BLaER1 treated with 17β-estradiol and CSF1 and Interleukin-3, amounts not matched to agents 10 nM and 100 nM (cell line): ENCODE data around the gene PDAP1.
A peak's percentile ranks its signal among the peaks of the same experiment; 100 is the strongest.

Experiments
- H3K27ac ChIP-seq, 11 experiments: shearing (Covaris generic); formaldehyde crosslinking; 2 replicates each; pipeline ENCODE4 v1.8.1; 2022
- H3K27me3 ChIP-seq, 11 experiments: shearing (Covaris generic); formaldehyde crosslinking; 2 replicates each; pipeline ENCODE4 v1.8.1; 2022
- H3K36me3 ChIP-seq, 11 experiments: shearing (Covaris generic); formaldehyde crosslinking; 2 replicates each; pipeline ENCODE4 v1.8.1; 2022
- H3K4me1 ChIP-seq, 10 experiments: shearing (Covaris generic); formaldehyde crosslinking; 2 replicates each; pipeline ENCODE4 v1.8.1; 2022
- H3K4me2 ChIP-seq, 11 experiments: shearing (Covaris generic); formaldehyde crosslinking; 2 replicates each; pipeline ENCODE4 v1.8.1; 2022
- H3K4me3 ChIP-seq, 10 experiments: shearing (Covaris generic); formaldehyde crosslinking; 2 replicates each; pipeline ENCODE4 v1.8.1; 2022
- H3K9ac ChIP-seq, 11 experiments: shearing (Covaris generic); formaldehyde crosslinking; 2 replicates each; pipeline ENCODE4 v1.8.1; 2022
- H3K9me3 ChIP-seq, 11 experiments: shearing (Covaris generic); formaldehyde crosslinking; replicated peaks in 1 of 11; 2 replicates each; pipeline ENCODE4 v1.8.1; 2022
- H4K20me1 ChIP-seq, 11 experiments: shearing (Covaris generic); formaldehyde crosslinking; 2 replicates each; pipeline ENCODE4 v1.8.1; 2022
- Cebpa-rat ChIP-seq, 11 experiments: shearing (Covaris generic); IDR thresholded peaks; 2 replicates each; pipeline ENCODE4 v1.8.1; 2022

PDAP1 gene, protein sequence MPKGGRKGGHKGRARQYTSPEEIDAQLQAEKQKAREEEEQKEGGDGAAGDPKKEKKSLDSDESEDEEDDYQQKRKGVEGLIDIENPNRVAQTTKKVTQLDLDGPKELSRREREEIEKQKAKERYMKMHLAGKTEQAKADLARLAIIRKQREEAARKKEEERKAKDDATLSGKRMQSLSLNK

DNA sequence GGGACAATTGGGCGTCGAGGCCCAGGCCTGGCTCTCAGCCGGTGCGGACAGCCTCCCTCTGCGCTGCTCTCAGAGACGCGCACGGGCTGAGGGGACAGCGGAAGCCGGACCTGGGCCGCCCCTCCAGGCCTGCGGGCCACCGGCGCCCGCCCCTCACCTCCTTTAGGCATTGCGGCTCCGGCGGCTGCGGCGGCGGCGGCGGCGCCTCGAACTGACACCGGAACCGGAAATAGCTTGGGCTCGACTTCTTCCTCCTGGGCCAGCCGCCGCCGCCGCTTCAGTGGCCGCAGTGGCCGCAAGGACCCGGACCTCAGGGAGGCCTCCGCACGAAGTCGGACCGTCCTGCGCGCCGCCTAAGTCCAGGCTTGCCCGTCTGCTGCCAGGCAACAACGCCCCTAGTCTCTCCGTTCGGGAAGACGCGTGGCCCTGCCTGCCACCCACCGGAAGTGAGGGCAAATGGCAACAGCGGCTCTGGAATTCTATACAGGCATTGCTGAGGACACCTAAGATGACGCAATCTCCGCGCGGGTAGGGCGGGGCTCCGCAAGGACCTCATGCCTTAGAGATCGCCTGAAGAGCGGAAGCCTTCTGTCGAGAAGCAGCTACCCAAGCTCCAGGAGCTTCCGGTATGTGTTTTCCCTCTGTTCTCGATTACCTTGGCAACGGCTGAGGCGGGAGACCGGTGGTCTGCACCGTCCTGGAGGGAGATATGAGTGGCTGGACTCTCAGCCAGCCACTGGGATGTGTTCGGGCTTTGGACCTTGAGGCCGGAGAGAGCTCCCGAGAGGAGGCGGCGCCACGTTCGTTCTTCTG, at the start of gene PDAP1, which contains the start of gene BUD31:
PDAP1 (minus strand) TSS at position 219 of the 813 bp plus-strand sequence; CDS start at position 170, 49 bp downstream.
BUD31 (plus strand) TSS at position 591 of the 813 bp plus-strand sequence. CDS start 2,124 bp downstream, outside the sequence.
- Histone ChIP-seq H3K4me2 (peak within 1 kb of the TSS; percentile 82 to 99 (median 95)), H3K27me3 (no peaks in the 10 kb centered on the region), H3K9ac (peak within 1 kb of the TSS; percentile 89 to 98 (median 94)), H3K4me1 (peaks cover 28 to 46% (median 39%) of the 10 kb centered on the region in 10 experiments), H3K36me3 (peaks cover 50 to 66% (median 58%) of the 10 kb centered on the region in 11 experiments), H3K9me3 (no peaks in the 10 kb centered on the region), H4K20me1 (peaks cover 54 to 91% (median 73%) of the 10 kb centered on the region in 11 experiments), H3K27ac (peak within 1 kb of the TSS; percentile 90 to 99 (median 97)), H3K4me3 (peak within 1 kb of the TSS; percentile 74 to 100 (median 92))
- TF ChIP-seq Cebpa-rat (IDR thresholded peaks at IDR 0.05) = peak; percentile 88 to 100 (median 98); a peak in 21 of 22 replicates

- H3K9me3 ChIP-seq = no peaks in the 10 kb centered on the region
- no peaks in the 10 kb centered on the region for H3K27me3 ChIP-seq
- H3K36me3 ChIP-seq = peaks cover 98 to 100% (median 99%) of the 10 kb centered on the region in 11 experiments
- no peak for TF ChIP-seq Cebpa-rat (IDR thresholded peaks at IDR 0.05)
- peaks cover 4 to 25% (median 12%) of the 10 kb centered on the region in 10 experiments; a peak in 17 of 20 replicates for H3K4me1 ChIP-seq
- no peak overlapping the region for H3K4me3 ChIP-seq
- H3K27ac ChIP-seq = no peak overlapping the region
- H4K20me1 ChIP-seq = peaks cover 89 to 100% (median 100%) of the 10 kb centered on the region in 11 experiments
- H3K4me2 ChIP-seq = no peak overlapping the region
- 0 out of 22 replicates have a peak overlapping the region, but pooled peaks of 2 of the 11 experiments have one; percentile 20 to 28 for H3K9ac ChIP-seq
Measured at GRCh38 chr7:99457650-99458493, 49.5 kb upstream of the PDAP1 start.

DNA sequence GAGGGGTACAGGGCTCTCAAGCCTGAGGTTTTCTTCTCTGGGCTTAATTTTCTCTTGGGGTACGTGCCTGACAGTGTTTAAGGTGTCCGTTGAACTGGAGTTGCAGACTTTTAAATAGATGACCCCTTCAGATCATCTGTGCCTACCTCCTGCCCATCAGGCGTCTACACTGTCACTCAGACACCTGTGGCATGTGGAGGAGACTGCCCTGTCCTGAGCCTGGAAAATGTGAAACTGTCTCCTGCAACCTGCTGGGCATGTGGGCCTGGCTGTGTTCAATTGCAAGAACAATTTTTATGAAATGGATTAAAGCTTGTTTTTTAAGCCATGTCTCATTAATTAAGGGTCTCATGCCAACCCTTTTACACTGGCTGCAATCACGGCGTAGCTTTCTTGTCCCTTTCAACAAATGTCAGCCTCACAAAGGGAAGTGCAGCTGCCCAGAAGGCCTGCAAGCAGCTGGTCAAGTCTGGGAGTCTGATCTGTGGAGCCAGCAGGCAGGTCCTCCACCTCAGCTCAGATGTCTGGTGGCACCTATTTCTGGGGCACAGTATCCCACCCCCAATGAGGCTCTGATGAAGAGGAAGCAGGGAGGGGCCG, 48.8 kb upstream of the PDAP1 start:
- peaks cover 99 to 100% (median 100%) of the 10 kb centered on the region in 11 experiments for H3K36me3 ChIP-seq

GRCh38 chr7:99456288-99456687, 47.9 kb upstream of the PDAP1 start:
- Histone ChIP-seq H3K36me3 (peaks cover 98 to 100% (median 100%) of the 10 kb centered on the region in 11 experiments), H3K4me1 (peaks cover 0 to 16% (median 9%) of the 10 kb centered on the region in 10 experiments; a peak in 9 of 20 replicates), H3K4me2 (no peak overlapping the region), H4K20me1 (peaks cover 85 to 100% (median 100%) of the 10 kb centered on the region in 11 experiments), H3K4me3 (no peak overlapping the region), H3K27me3 (no peaks in the 10 kb centered on the region), H3K9me3 (no peaks in the 10 kb centered on the region), H3K27ac (no peak overlapping the region), H3K9ac (no peak overlapping the region; a peak in 1 of 22 replicates)
- TF ChIP-seq Cebpa-rat (IDR thresholded peaks at IDR 0.05) = no peak

More for the DNA sequence above, 48.8 kb upstream of the PDAP1 start:
- Histone ChIP-seq H4K20me1 (peaks cover 88 to 100% (median 100%) of the 10 kb centered on the region in 11 experiments), H3K27me3 (no peaks in the 10 kb centered on the region), H3K9ac (no peak overlapping the region), H3K27ac (no peak overlapping the region), H3K4me3 (no peak overlapping the region), H3K4me1 (peaks cover 0 to 20% (median 12%) of the 10 kb centered on the region in 10 experiments; a peak in 11 of 20 replicates), H3K4me2 (no peak overlapping the region), H3K9me3 (no peaks in the 10 kb centered on the region)
- no peak for TF ChIP-seq Cebpa-rat (IDR thresholded peaks at IDR 0.05)

DNA sequence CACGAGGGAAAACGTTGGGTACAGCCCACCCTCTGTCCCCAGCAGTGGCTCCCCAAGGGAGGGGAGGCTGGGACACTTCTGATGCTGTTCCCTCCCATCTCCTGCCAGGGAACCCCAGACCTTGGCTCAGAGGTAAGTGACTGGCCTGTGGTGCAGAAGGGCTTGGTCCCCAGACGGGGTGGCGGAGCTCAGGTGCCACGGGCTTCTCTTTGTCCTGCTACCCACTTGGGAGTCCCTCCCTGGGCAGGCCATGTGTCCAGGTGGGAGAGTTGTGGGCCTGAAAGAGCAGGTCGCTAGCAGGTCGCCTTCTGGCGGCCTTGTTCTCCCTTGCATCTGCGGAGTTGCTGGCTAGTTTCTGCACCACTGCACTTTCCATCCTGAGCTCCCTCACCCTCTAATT, 47.5 kb upstream of the PDAP1 start:
- Histone ChIP-seq H3K36me3 (peaks cover 98 to 100% (median 100%) of the 10 kb centered on the region in 11 experiments), H4K20me1 (peaks cover 84 to 100% (median 100%) of the 10 kb centered on the region in 11 experiments), H3K9me3 (no peaks in the 10 kb centered on the region), H3K27ac (no peak overlapping the region), H3K4me3 (no peak overlapping the region), H3K4me2 (no peak overlapping the region), H3K9ac (no peak overlapping the region), H3K4me1 (peaks cover 0 to 13% (median 8%) of the 10 kb centered on the region in 10 experiments; a peak in 8 of 20 replicates), H3K27me3 (no peaks in the 10 kb centered on the region)
- no peak for TF ChIP-seq Cebpa-rat (IDR thresholded peaks at IDR 0.05)

- H3K4me2 ChIP-seq = no peak overlapping the region
- H3K4me3 ChIP-seq = no peak overlapping the region
- H3K4me1 ChIP-seq = 0 out of 20 replicates have a peak, but pooled peaks cover 0 to under 1% (median 0%) of the 10 kb centered on the region in 10 experiments
- no peak for TF ChIP-seq Cebpa-rat (IDR thresholded peaks at IDR 0.05)
- H3K27ac ChIP-seq = no peak overlapping the region
- peaks cover 98 to 100% (median 100%) of the 10 kb centered on the region in 11 experiments for H3K36me3 ChIP-seq
- no peaks in the 10 kb centered on the region for H3K9me3 ChIP-seq
- H4K20me1 ChIP-seq = peaks cover 71 to 100% (median 99%) of the 10 kb centered on the region in 11 experiments
- H3K27me3 ChIP-seq = no peaks in the 10 kb centered on the region
- H3K9ac ChIP-seq = no peak overlapping the region
Measured at GRCh38 chr7:99453105-99453504, 44.7 kb upstream of the PDAP1 start.

- peaks cover 98 to 100% (median 100%) of the 10 kb centered on the region in 11 experiments for H3K36me3 ChIP-seq
Measured at GRCh38 chr7:99452541-99452940, 44.1 kb upstream of the PDAP1 start.

GRCh38 chr7:99451936-99452335, 43.5 kb upstream of the PDAP1 start:
- no peak overlapping the region for H3K9ac ChIP-seq
- no peak for TF ChIP-seq Cebpa-rat (IDR thresholded peaks at IDR 0.05)
- H4K20me1 ChIP-seq = peaks cover 66 to 99% (median 93%) of the 10 kb centered on the region in 11 experiments
- H3K27me3 ChIP-seq = no peaks in the 10 kb centered on the region
- no peak overlapping the region for H3K27ac ChIP-seq
- no peaks in the 10 kb centered on the region for H3K4me1 ChIP-seq
- H3K4me3 ChIP-seq = no peak overlapping the region
- H3K36me3 ChIP-seq = peaks cover 98 to 100% (median 100%) of the 10 kb centered on the region in 11 experiments
- H3K4me2 ChIP-seq = no peak overlapping the region
- no peaks in the 10 kb centered on the region for H3K9me3 ChIP-seq

More at GRCh38 chr7:99452541-99452940, 44.1 kb upstream of the PDAP1 start:
- Histone ChIP-seq H4K20me1 (peaks cover 71 to 100% (median 98%) of the 10 kb centered on the region in 11 experiments), H3K4me1 (no peaks in the 10 kb centered on the region), H3K4me3 (no peak overlapping the region), H3K27me3 (no peaks in the 10 kb centered on the region), H3K9me3 (no peaks in the 10 kb centered on the region), H3K9ac (no peak overlapping the region), H3K4me2 (no peak overlapping the region), H3K27ac (no peak overlapping the region)
- no peak for TF ChIP-seq Cebpa-rat (IDR thresholded peaks at IDR 0.05)
